K562 (cell line): ENCODE data around the gene NFAM1. TPM values are rescaled to one million over a fixed set of nuclear protein-coding genes. Genes with fewer than 3 reads are reported as not detected.

ENCODE experiments used
- ATAC-seq: fragments of 200-7000 bp; cut with Tn5 transposase; 3 replicates; pipeline ENCODE4 v1.9.1; 2020; ENCODE audit warnings: moderate library complexity
- BruUV-seq: library from RNA; stranded (reverse); fragments of 400-500 nt; replicated peaks from 2 replicates; lab custom pipeline; 2021; lab: Mats Ljungman, UMichigan
- CTCF ChIA-PET: fragments of 300-600 bp; formaldehyde crosslinking; extraction: SDS; loops from one replicate; lab custom pipeline; 2021; ENCODE audit warnings: low intra/inter-chr PET ratio; lab: Yijun Ruan, JAX
- POLR2A ChIA-PET: fragments of 300-600, 350-650 bp; sonication (Branson Sonifier 250); formaldehyde crosslinking; extraction: SDS; loops from one replicate; lab custom pipeline; 2021; ENCODE audit warnings: antibody characterized with exemption, inconsistent platforms; lab: Yijun Ruan, JAX
- DNase-seq, 4 experiments: peaks; one replicate each; pipeline versions ENCODE4 v3.0.0 to v3.0.0-alpha.2; 2011 to 2018; ENCODE audit warnings: low spot score in 3 of 4, mixed read lengths in 3 of 4; ENCODE audit errors: extremely low read depth in 1 of 4
- FAIRE-seq: peaks from 2 replicates; lab custom pipeline; 2011; peaks lifted over from hg19 to GRCh38; lab: Jason Lieb, UNC
- H2AFZ ChIP-seq: 2 replicates; pipeline ENCODE4 v1.6.0; 2011; ENCODE audit warnings: low read depth, low read length, control low read depth, inconsistent platforms
- H3K27ac ChIP-seq: fragments of 200-600 bp; 3 replicates; pipeline ENCODE4 v1.8.0; 2011; ENCODE audit warnings: low read depth, mild to moderate bottlenecking, control low read depth, inconsistent platforms, low read length, moderate library complexity, mixed read lengths; ENCODE audit errors: extremely low read depth
- H3K27me3 ChIP-seq, 2 experiments: fragments of 300-600 bp in 1 of 2; 2 replicates in 1 of 2; 3 replicates in 1 of 2; pipeline versions ENCODE4 v1.6.0 to v1.8.0; 2011; ENCODE audit warnings: inconsistent platforms in 2 of 2, low read length in 2 of 2, mild to moderate bottlenecking in 1 of 2, mixed read lengths in 1 of 2, moderate library complexity in 1 of 2; ENCODE audit not compliant: control insufficient read depth in 2 of 2, insufficient read depth in 2 of 2
- H3K36me3 ChIP-seq: fragments of 300-600 bp; 3 replicates; pipeline ENCODE4 v1.8.0; 2011; ENCODE audit warnings: mild to moderate bottlenecking, low read length, inconsistent platforms; ENCODE audit not compliant: control insufficient read depth, insufficient read depth
- H3K4me1 ChIP-seq, 2 experiments: fragments of 200-600 bp in 1 of 2; replicated peaks in 1 of 2; 2 replicates in 1 of 2; 3 replicates in 1 of 2; pipeline versions ENCODE4 v1.5.1 to v1.8.0; 2011; ENCODE audit warnings: inconsistent platforms in 2 of 2, low read length in 2 of 2, mild to moderate bottlenecking in 1 of 2, mixed read lengths in 1 of 2, moderate library complexity in 1 of 2; ENCODE audit not compliant: control insufficient read depth in 2 of 2, insufficient read depth in 2 of 2
- H3K4me2 ChIP-seq: 2 replicates; pipeline ENCODE4 v1.6.1; 2011; ENCODE audit warnings: low read length, control low read depth, inconsistent platforms, mixed read lengths; ENCODE audit not compliant: insufficient read depth
- H3K4me3 ChIP-seq: fragments of 200-600 bp; sonication (generic), shearing (Covaris generic); 2 replicates; pipeline ENCODE4 v1.5.1; 2016; ENCODE audit warnings: control low read depth, inconsistent platforms
- H3K79me2 ChIP-seq: fragments of 200-600 bp; 3 replicates; pipeline ENCODE4 v1.8.0; 2011; ENCODE audit warnings: low read length, inconsistent platforms; ENCODE audit not compliant: control insufficient read depth, insufficient read depth
- H3K9ac ChIP-seq, 2 experiments: 2 replicates each; pipeline versions ENCODE4 v1.6.0 to v1.6.1; 2011; ENCODE audit warnings: low read depth in 2 of 2, low read length in 2 of 2, control low read depth in 1 of 2, inconsistent platforms in 1 of 2, mild to moderate bottlenecking in 1 of 2, mixed read lengths in 1 of 2; ENCODE audit not compliant: insufficient read depth in 1 of 2
- H3K9me1 ChIP-seq: one replicate; pipeline ENCODE4 v1.6.0; 2011; ENCODE audit warnings: inconsistent platforms, mild to moderate bottlenecking, low read length, moderate library complexity; ENCODE audit not compliant: control insufficient read depth, insufficient read depth
- H3K9me3 ChIP-seq: replicated peaks from 2 replicates; pipeline ENCODE4 v1.5.1; 2011; ENCODE audit warnings: low read depth, low read length, inconsistent platforms; ENCODE audit not compliant: control insufficient read depth, insufficient read depth
- H4K20me1 ChIP-seq: replicated peaks from 2 replicates; pipeline ENCODE4 v1.6.1; 2011; ENCODE audit warnings: low read length, inconsistent platforms, mixed read lengths; ENCODE audit not compliant: control insufficient read depth, insufficient read depth
- C11orf30 ChIP-seq: fragments of 450-650 bp; IDR thresholded peaks from 2 replicates; pipeline ENCODE4 v1.6.1; 2016; ENCODE audit warnings: low read depth, mild to moderate bottlenecking
- MAFF ChIP-seq: IDR thresholded peaks from 2 replicates; pipeline ENCODE4 v1.6.1; 2012; ENCODE audit warnings: low read length, improper control_type of control experiment
- MAFG ChIP-seq: fragments of 450-650 bp; conservative IDR thresholded peaks from 2 replicates; pipeline ENCODE4 v1.6.1; 2016; ENCODE audit warnings: missing genetic modification characterization, missing compliant biosample characterization
- MAFK ChIP-seq: IDR thresholded peaks from 2 replicates; pipeline ENCODE4 v1.6.1; 2011; ENCODE audit warnings: low read length, improper control_type of control experiment
- ZNF316 ChIP-seq: fragments of 450-650 bp; IDR thresholded peaks from 2 replicates; pipeline ENCODE4 v1.6.1; 2016
- ZNF785 ChIP-seq: fragments of 250-450 bp; sonication (Bioruptor Pico); IDR thresholded peaks from 2 replicates; pipeline ENCODE4 v1.4.0; 2020; ENCODE audit warnings: mild to moderate bottlenecking
- WGBS: fragments of 100-300 bp; shearing (Covaris generic); methylation state at CpG from one replicate; pipeline ENCODE4 v1.1.6; 2016; ENCODE audit warnings: low coverage, mixed read lengths; ENCODE audit not compliant: insufficient coverage; ENCODE audit errors: missing lambda C conversion rate; 5-methylcytosine and 5-hydroxymethylcytosine counted together
- in situ Hi-C: fragments of 300-500 bp; cut with MboI; formaldehyde crosslinking; loops from 4 replicates; pipeline ENCODE4 v1.15.0; 2018; ENCODE audit warnings: inconsistent platforms, mixed read lengths
- intact Hi-C: fragments of 100-400 bp; cut with micrococcal nuclease; formaldehyde crosslinking; loops from 2 replicates; pipeline ENCODE4 v1.14.2; 2022
- polyA plus RNA-seq, 8 experiments: library from polyadenylated mRNA; depleted of rRNA in 4 of 8; stranded (reverse) in 5 of 8; unstranded in 3 of 8; fragments of >200 nt; fragmentation: Nextera tagmentation in 2 of 8; fragmentation: Illumina TruSeq in 1 of 8; extraction: Ambion mirVana in 2 of 8; extraction: Trizol in 1 of 8; gene quantifications; 2 replicates each; pipeline versions ENCODE4 v1.2.1 to v1.2.3, GENCODE V29; 2011 to 2014; ENCODE audit warnings: inconsistent platforms in 1 of 8, missing spikeins in 1 of 8
- total RNA-seq, 7 experiments: library from RNA; depleted of rRNA in 6 of 7; stranded (reverse); fragments of >200 nt in 6 of 7; fragmentation: Illumina TruSeq in 2 of 7; extraction: Trizol in 2 of 7; gene quantifications; 2 replicates each; pipeline versions ENCODE4 v1.2.1 to v1.2.3, GENCODE V29; 2011 to 2021; ENCODE audit warnings: low replicate concordance in 1 of 7
- TF ChIP-seq, protein P1 (sequence below): fragments of 200-800 bp; sonication (Bioruptor generic); IDR thresholded peaks from 2 replicates; pipeline ENCODE4 v1.6.1; 2017; ENCODE audit warnings: missing genetic modification characterization, missing compliant biosample characterization

Gene NFAM1
- total and polyA plus RNA-seq, 9 of the 15 experiments (the other 6 are each of a cell fraction or from before 2014, with no cell fraction given) = 0.01 to 0.18 (median 0.03) TPM; not detected in 5

DNA sequence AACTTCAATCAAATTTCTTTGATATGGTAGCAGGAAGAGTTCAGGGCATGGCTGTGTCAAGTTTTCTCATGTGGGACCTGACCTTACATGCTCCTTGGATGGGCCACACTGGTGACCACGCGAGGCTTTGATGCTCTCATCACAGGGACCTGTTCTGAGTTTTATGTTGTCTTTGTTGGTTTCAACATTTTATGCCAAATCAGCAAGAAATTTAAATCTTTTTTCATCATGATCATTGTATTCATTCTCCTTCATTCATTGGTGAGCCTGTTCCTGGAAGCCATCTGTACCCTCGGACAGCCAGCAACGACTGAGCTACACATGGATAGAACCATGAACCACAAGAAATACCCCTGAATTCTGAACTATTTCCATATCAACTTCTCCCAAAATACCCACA, 10.5 kb upstream of the NFAM1 start:
- Histone ChIP-seq H3K27me3 (no peaks in the 10 kb centered on the region), H3K4me1 (peaks cover 17 to 40% of the 10 kb centered on the region in 2 experiments), H3K36me3 (no peaks in the 10 kb centered on the region), H4K20me1 (no peaks in the 10 kb centered on the region), H3K4me2 (no peak overlapping the region), H3K9ac (no peak overlapping the region), H3K79me2 (no peaks in the 10 kb centered on the region), H3K27ac (no peak overlapping the region), H3K9me3 (no peaks in the 10 kb centered on the region), H3K4me3 (no peak overlapping the region), H2AFZ (no peak overlapping the region), H3K9me1 (no peaks in the 10 kb centered on the region)
- FAIRE-seq = no peak
- 81% methylated on average over 4 of the region's 4 CpGs for WGBS
- no TSS peak for BruUV-seq
- DNase-seq = no peak
- no peak for ATAC-seq
- in situ Hi-C loops = loop anchor here (5.0 to 25.0 kb wide), 2 partner anchors 275 to 480 kb away; partner anchors contain the start of genes SEPTIN3 and SMIM45
- ChIA-PET CTCF (no interaction called here), POLR2A (interaction anchor here (0.7 kb wide), 1 partner anchor 1109 kb away, joined by 4 read pairs; no protein-coding TSS in a partner anchor)
- peak; percentile 85 for TF ChIP-seq C11orf30
- TF ChIP-seq, protein P1, sequence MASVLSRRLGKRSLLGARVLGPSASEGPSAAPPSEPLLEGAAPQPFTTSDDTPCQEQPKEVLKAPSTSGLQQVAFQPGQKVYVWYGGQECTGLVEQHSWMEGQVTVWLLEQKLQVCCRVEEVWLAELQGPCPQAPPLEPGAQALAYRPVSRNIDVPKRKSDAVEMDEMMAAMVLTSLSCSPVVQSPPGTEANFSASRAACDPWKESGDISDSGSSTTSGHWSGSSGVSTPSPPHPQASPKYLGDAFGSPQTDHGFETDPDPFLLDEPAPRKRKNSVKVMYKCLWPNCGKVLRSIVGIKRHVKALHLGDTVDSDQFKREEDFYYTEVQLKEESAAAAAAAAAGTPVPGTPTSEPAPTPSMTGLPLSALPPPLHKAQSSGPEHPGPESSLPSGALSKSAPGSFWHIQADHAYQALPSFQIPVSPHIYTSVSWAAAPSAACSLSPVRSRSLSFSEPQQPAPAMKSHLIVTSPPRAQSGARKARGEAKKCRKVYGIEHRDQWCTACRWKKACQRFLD (CRISPR knock-in tag) = no peak
- peak; percentile 91 for TF ChIP-seq ZNF316
- peak; percentile 64 for TF ChIP-seq MAFG (tag)
- peak; percentile 82 for TF ChIP-seq MAFF
- peak; percentile 74 for TF ChIP-seq MAFK
- TF ChIP-seq ZNF785 = no peak
- intact Hi-C loops = no loop called here
